CD4-positive, alpha-beta T cell treated with Interleukin-21 for 1 hour (primary cell): ENCODE results near the gene ARG2.
A peak's percentile ranks its signal among the peaks of the same experiment; 100 is the strongest.

ENCODE experiments used
- DNase-seq: peaks from one replicate; pipeline ENCODE4 v3.0.0-alpha.2; 2020

The ARG2 gene

DNA sequence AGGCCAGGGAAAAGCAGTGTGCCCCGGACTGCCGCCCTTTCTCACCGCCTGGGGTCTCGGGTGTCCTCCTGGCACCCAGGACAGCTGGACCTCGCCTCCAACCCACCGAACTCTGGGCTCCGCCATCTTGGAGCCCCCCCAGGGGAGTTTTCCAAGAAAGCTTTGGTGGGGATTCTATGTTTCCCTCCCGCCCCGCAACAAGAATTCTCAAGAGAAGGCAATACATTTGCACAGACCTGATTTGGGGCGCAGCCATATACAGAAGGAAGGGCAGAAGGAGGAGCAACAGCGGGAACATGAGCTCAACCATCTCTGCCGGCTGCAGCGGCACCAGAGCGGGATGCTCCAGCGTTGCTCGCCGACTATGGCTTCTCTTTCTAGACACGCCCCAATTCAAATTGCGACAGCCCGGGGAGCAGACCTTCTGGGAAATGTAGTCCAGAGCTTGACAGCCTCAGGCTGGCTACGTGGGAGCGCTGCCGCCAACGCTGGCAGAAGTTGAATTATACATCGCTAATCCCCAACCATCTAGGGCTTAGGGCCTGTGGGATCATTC, 75.8 kb downstream of the ARG2 start, which contains the start of gene RDH11:
TSS of gene RDH11 (minus strand) at position 371 of the 556 bp plus-strand sequence. CDS start at position 310, 61 bp downstream.
- DNase-seq = peak; percentile 91

DNA sequence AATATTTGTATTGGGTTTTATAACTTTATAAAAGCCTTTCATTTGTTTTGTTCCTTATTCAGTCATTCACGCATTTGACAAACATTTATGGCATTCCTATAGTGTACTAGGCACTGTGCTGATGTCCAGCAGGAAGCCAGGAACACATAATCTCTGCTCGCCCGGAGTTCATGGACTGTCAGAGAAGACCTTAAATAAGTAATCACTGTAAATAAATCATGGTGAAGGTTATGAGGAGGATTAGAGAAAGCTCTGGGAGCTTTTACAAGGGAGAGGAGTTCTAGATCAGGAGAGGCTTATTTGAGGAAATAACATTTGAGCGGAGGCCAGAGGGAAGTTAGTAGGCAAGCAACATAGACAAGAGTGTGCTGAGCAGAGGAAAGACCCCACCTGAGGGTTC, 77.3 kb downstream of the ARG2 start:
- no peak for DNase-seq

- no peak for DNase-seq
These were observed 78.5 kb downstream of the ARG2 start for GRCh38 chr14:67698179-67698578.
